ENCODE results near the gene MED12.

DNA sequence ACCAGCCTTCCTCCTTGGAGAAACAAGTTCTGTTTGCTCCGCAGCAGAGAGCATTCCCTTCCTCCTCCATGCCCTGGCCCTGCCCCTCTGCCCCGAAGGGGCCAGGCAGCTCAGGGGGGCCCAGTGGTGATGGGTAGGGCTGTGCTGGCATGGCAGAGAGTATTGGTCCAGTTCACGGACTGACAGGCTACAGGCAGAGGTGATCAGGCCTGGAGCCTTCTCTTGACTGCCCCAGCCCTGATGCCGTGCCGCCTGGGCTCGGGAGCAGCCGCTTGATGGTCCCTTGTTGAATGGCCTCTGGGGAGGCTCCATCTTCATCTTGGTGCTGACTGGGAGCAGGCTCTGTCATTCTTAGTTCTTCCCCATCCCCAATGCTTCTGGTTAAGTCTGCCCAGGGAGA lies 35.8 kb downstream of the MED12 start:
- TF ChIP-seq TEAD4 (IDR thresholded peaks at IDR 0.05; ENCODE audit: low read depth, low read length): no peak
- TF ChIP-seq RFX5 (IDR thresholded peaks at IDR 0.05; ENCODE audit: borderline replicate concordance, low read depth, low read length): no peak
- TF ChIP-seq SIN3A (conservative IDR thresholded peaks at IDR 0.05 in 1 of 2, IDR thresholded peaks at IDR 0.05 in 1 of 2; ENCODE audit: low read depth in 1 of 2, low read length in 2 of 2): no peak
- no peak for TF ChIP-seq EP300 (IDR thresholded peaks at IDR 0.05; ENCODE audit: borderline replicate concordance in 1 of 2, low read depth in 2 of 2, low read length in 2 of 2)
- TF ChIP-seq, protein P1, sequence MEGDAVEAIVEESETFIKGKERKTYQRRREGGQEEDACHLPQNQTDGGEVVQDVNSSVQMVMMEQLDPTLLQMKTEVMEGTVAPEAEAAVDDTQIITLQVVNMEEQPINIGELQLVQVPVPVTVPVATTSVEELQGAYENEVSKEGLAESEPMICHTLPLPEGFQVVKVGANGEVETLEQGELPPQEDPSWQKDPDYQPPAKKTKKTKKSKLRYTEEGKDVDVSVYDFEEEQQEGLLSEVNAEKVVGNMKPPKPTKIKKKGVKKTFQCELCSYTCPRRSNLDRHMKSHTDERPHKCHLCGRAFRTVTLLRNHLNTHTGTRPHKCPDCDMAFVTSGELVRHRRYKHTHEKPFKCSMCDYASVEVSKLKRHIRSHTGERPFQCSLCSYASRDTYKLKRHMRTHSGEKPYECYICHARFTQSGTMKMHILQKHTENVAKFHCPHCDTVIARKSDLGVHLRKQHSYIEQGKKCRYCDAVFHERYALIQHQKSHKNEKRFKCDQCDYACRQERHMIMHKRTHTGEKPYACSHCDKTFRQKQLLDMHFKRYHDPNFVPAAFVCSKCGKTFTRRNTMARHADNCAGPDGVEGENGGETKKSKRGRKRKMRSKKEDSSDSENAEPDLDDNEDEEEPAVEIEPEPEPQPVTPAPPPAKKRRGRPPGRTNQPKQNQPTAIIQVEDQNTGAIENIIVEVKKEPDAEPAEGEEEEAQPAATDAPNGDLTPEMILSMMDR (IDR thresholded peaks at IDR 0.05; ENCODE audit: control extremely low read depth in 1 of 3, insufficient read depth in 1 of 3, low read depth in 1 of 3, low read length in 3 of 3): no peak

Measured in H1 (cell line).